ENCODE data around the gene LRBA. TPM values are rescaled to one million over a fixed set of nuclear protein-coding genes. Genes with fewer than 3 reads are reported as not detected.

LRBA gene
- total and polyA plus RNA-seq, 2 of the 4 experiments (the other 2 are of a cell fraction): 10.2 to 51.6 TPM

DNA sequence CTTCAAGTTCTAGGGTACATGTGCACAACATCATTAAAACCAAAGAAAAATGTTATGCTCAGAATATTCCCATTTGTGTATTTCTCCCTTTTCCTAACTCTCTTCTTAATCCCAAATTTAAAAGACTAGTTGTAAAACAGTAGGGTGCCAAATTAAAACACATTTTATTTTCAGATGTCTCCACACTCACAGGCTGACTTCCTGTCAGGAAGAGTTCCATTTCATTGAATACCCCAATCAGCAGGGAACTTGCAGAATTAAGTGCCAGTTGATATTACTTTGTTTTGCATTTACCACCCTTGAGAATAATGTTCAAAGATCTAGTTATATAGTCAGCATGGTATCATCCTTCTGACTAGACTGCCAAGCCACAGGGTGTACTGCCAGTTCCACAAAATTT, 225.2 kb downstream of the LRBA start:
- no peaks in the 10 kb centered on the region for H3K9me1 ChIP-seq (ENCODE audit: insufficient read depth, low read length)

More for the DNA sequence above, 225.2 kb downstream of the LRBA start:
- Histone ChIP-seq H4K91ac (ENCODE audit: insufficient read depth, low read depth, low read length) (no peak overlapping the region), H2BK15ac (ENCODE audit: low read depth, low read length) (no peak overlapping the region), H3K4me1 (ENCODE audit: control insufficient read depth, insufficient read depth, low read length) (no peaks in the 10 kb centered on the region), H3K36me3 (ENCODE audit: control insufficient read depth, insufficient read depth, low read length) (no peaks in the 10 kb centered on the region), H3K79me1 (ENCODE audit: low read depth in 1 of 2, low read length in 2 of 2) (no peaks in the 10 kb centered on the region), H2BK20ac (ENCODE audit: low read depth, low read length) (no peak overlapping the region), H2AK9ac (replicated peaks; ENCODE audit: low read depth, low read length, poor library complexity) (no peak overlapping the region), H4K5ac (ENCODE audit: low read depth, low read length) (no peak overlapping the region), H3K4me3 (ENCODE audit: insufficient read depth, low read depth, low read length) (no peak overlapping the region), H3K9me3 (ENCODE audit: control insufficient read depth, insufficient read depth, low read length) (no peaks in the 10 kb centered on the region), H3K4ac (ENCODE audit: low read depth, low read length) (no peak overlapping the region), H3K4me2 (ENCODE audit: low read depth, low read length) (no peak overlapping the region), H3K9ac (ENCODE audit: low read depth, low read length) (no peak overlapping the region), H3K27ac (ENCODE audit: insufficient read depth, low read length) (no peak overlapping the region), H4K20me1 (ENCODE audit: insufficient read depth, low read length) (no peaks in the 10 kb centered on the region), H4K8ac (ENCODE audit: low read depth in 2 of 2, low read length in 2 of 2) (no peak overlapping the region), H3K56ac (ENCODE audit: extremely low read depth, insufficient read depth, low read length) (no peak overlapping the region), H2BK5ac (ENCODE audit: low read depth, low read length, poor library complexity, severe bottlenecking) (no peak overlapping the region), H2BK120ac (ENCODE audit: low read depth, low read length) (no peak overlapping the region), H3K27me3 (ENCODE audit: control insufficient read depth, insufficient read depth, low read length) (no peaks in the 10 kb centered on the region), H3K23ac (ENCODE audit: low read depth, low read length) (no peak overlapping the region), H2AFZ (replicated peaks; ENCODE audit: low read length, poor library complexity) (no peak overlapping the region), H3K18ac (ENCODE audit: low read depth, low read length) (no peak overlapping the region), H2AK5ac (ENCODE audit: low read depth, low read length) (no peak overlapping the region), H3K14ac (replicated peaks; ENCODE audit: low read depth, low read length) (no peak overlapping the region)
- dilution Hi-C loops (cut with HindIII; ENCODE audit: low sequenced_read_pairs, unreplicated experiment): no loop called here
- intact Hi-C loops (cut with micrococcal nuclease): no loop called here
- DNase-seq (no peak), ATAC-seq (ENCODE audit: low read depth) (no peak)
- TF ChIP-seq RCOR1 (IDR thresholded peaks at IDR 0.05; ENCODE audit: insufficient replicate concordance, low read length) (no peak), CHD1 (IDR thresholded peaks at IDR 0.05; ENCODE audit: low read depth, low read length) (no peak), RAD21 (IDR thresholded peaks at IDR 0.05; ENCODE audit: low read length) (no peak), MAZ (IDR thresholded peaks at IDR 0.05; ENCODE audit: borderline replicate concordance, low read depth, low read length) (no peak), POLR2A (IDR thresholded peaks at IDR 0.05; ENCODE audit: low read depth, low read length) (no peak), CEBPB (IDR thresholded peaks at IDR 0.05; ENCODE audit: low read depth, low read length) (no peak), NFE2L2 (IDR thresholded peaks at IDR 0.05; ENCODE audit: low read depth, low read length) (no peak)
- TF ChIP-seq, protein P1, sequence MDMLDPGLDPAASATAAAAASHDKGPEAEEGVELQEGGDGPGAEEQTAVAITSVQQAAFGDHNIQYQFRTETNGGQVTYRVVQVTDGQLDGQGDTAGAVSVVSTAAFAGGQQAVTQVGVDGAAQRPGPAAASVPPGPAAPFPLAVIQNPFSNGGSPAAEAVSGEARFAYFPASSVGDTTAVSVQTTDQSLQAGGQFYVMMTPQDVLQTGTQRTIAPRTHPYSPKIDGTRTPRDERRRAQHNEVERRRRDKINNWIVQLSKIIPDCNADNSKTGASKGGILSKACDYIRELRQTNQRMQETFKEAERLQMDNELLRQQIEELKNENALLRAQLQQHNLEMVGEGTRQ (IDR thresholded peaks at IDR 0.05; ENCODE audit: low read depth, low read length): no peak
- TF ChIP-seq, protein P2, sequence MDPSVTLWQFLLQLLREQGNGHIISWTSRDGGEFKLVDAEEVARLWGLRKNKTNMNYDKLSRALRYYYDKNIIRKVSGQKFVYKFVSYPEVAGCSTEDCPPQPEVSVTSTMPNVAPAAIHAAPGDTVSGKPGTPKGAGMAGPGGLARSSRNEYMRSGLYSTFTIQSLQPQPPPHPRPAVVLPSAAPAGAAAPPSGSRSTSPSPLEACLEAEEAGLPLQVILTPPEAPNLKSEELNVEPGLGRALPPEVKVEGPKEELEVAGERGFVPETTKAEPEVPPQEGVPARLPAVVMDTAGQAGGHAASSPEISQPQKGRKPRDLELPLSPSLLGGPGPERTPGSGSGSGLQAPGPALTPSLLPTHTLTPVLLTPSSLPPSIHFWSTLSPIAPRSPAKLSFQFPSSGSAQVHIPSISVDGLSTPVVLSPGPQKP (IDR thresholded peaks at IDR 0.05; ENCODE audit: borderline replicate concordance, low read depth, low read length): no peak
- BruUV-seq (replicated peaks): no TSS peak
- ChIA-PET POLR2A (ENCODE audit: unreplicated experiment) (no interaction called here), CTCF (no interaction called here)
- in situ Hi-C loops (cut with MboI; ENCODE audit: low sequenced_read_pairs): no loop called here
